GM23248 (cell line): ENCODE data around the gene DENND1A.

Experiments
- EZH2 ChIP-seq: fragments of 200-600 bp; sonication (generic); IDR thresholded peaks from 2 replicates; pipeline ENCODE4 v1.6.1; 2018; ENCODE audit warnings: antibody characterized with exemption, mild to moderate bottlenecking; ENCODE audit not compliant: insufficient read depth, poor library complexity, severe bottlenecking
- EZH2phosphoT487 ChIP-seq: fragments of 200-600 bp; sonication (generic); IDR thresholded peaks from 2 replicates; pipeline ENCODE4 v1.6.1; 2018; ENCODE audit warnings: antibody characterized with exemption, moderate library complexity, mild to moderate bottlenecking, low read depth; ENCODE audit not compliant: insufficient read depth

DNA sequence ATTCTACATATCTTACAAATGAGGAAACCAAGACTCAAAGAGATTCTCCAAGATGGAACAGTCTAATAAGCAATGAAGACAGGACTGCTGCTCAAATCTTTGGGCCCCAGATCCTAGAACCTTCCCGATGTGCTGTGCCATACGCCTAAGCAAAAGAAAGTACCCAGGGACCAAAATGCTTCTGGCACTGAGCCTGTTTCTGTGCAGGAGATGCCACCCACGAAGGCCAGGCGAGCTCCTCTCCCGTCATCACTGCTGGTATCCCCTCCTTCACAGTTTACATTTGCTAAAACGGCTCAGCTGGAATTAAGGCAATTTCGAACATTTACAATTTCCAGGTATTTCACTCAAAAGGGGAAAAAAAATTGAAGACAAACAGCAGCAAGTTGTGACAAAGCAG is 277.5 kb downstream of the DENND1A start:
- TF ChIP-seq EZH2, result no peak
- TF ChIP-seq EZH2phosphoT487, result no peak
